MCF 10A (cell line): Measurements from ENCODE around the gene LCA5. TPM values are rescaled to one million over a fixed set of nuclear protein-coding genes. Genes with fewer than 3 reads are reported as not detected.

ENCODE experiments used
- BruUV-seq: library from RNA; stranded (reverse); fragments of 400-500 nt; replicated peaks from 2 replicates; lab custom pipeline; 2021; lab: Mats Ljungman, UMichigan
- CTCF ChIA-PET: fragments of 300-600 bp; sonication (Branson Sonifier 250); formaldehyde crosslinking; extraction: SDS; loops from one replicate; lab custom pipeline; 2021; ENCODE audit warnings: antibody characterized with exemption, inconsistent platforms; lab: Yijun Ruan, JAX
- POLR2A ChIA-PET: fragments of 300-600, 350-650 bp; sonication (Branson Sonifier 250); formaldehyde crosslinking; extraction: SDS; loops from one replicate; lab custom pipeline; 2020; ENCODE audit warnings: antibody characterized with exemption, inconsistent platforms; lab: Yijun Ruan, JAX
- DNase-seq: peaks from one replicate; pipeline ENCODE4 v3.0.0-alpha.2; 2018; ENCODE audit not compliant: unreplicated experiment
- H3K27ac Mint-ChIP-seq: one replicate; pipeline ENCODE4 v1.8.0; 2022; ENCODE audit warnings: mild to moderate bottlenecking, low read depth, mixed read lengths; ENCODE audit not compliant: unreplicated experiment
- H3K27me3 Mint-ChIP-seq: one replicate; pipeline ENCODE4 v1.8.0; 2022; ENCODE audit warnings: mixed read lengths; ENCODE audit not compliant: insufficient read depth, unreplicated experiment
- H3K36me3 Mint-ChIP-seq: one replicate; pipeline ENCODE4 v1.8.0; 2022; ENCODE audit warnings: mild to moderate bottlenecking, moderate library complexity, mixed read lengths; ENCODE audit not compliant: insufficient read depth, unreplicated experiment
- H3K4me1 Mint-ChIP-seq: one replicate; pipeline ENCODE4 v1.8.0; 2022; ENCODE audit warnings: mixed read lengths; ENCODE audit not compliant: insufficient read depth, unreplicated experiment
- H3K4me3 Mint-ChIP-seq: one replicate; pipeline ENCODE4 v1.8.0; 2022; ENCODE audit warnings: mild to moderate bottlenecking, moderate library complexity, mixed read lengths; ENCODE audit not compliant: unreplicated experiment
- H3K9me3 Mint-ChIP-seq: one replicate; pipeline ENCODE4 v1.8.0; 2022; ENCODE audit warnings: mixed read lengths; ENCODE audit not compliant: unreplicated experiment
- intact Hi-C: fragments of 100-400 bp; cut with micrococcal nuclease; formaldehyde crosslinking; loops from 2 replicates; pipeline ENCODE4 v1.14.1; 2022
- total RNA-seq: library from RNA; stranded (reverse); gene quantifications from 2 replicates; pipeline ENCODE4 v1.2.3, GENCODE V29; 2022
- TF ChIP-seq, protein P1 (sequence below): fragments of 200-600 bp; IDR thresholded peaks from one replicate; pipeline ENCODE4 v1.8.0; 2022; ENCODE audit warnings: antibody characterized with exemption, mild to moderate bottlenecking; ENCODE audit not compliant: unreplicated experiment

LCA5 gene
- total RNA-seq, 1 experiment from 2014 or later, result 4.5 TPM

DNA sequence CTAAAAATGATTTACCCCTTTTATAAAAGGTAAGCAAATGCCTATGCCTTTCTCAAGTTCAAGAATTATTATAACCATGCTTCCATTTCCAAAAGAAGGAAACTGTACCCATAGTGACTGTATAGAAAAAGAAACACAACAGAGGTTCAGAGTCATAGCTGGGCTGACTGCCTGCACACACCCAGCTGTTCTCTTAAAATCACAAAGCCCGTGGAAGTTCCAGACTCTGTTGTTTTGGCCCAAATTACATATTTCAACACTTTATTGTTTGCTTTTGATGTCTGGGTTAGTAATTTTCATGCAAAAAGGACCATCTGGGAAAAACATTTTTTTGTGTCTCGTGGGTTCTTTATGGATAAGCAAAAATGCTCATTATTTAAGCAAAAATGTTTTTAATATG is 99.2 kb downstream of the LCA5 start:
- POLR2A ChIA-PET, result interaction anchor here (0.6 to 2.8 kb wide), 9 partner anchors 11 to 358 kb away, joined by 3 to 16 read pairs (median 4); no protein-coding TSS in a partner anchor
- no peak overlapping the region for H3K4me3 Mint-ChIP-seq
- peak; percentile 47 for DNase-seq
- peak overlapping the region; percentile 72 for H3K27ac Mint-ChIP-seq
- BruUV-seq, result no TSS peak
- TF ChIP-seq, protein P1, sequence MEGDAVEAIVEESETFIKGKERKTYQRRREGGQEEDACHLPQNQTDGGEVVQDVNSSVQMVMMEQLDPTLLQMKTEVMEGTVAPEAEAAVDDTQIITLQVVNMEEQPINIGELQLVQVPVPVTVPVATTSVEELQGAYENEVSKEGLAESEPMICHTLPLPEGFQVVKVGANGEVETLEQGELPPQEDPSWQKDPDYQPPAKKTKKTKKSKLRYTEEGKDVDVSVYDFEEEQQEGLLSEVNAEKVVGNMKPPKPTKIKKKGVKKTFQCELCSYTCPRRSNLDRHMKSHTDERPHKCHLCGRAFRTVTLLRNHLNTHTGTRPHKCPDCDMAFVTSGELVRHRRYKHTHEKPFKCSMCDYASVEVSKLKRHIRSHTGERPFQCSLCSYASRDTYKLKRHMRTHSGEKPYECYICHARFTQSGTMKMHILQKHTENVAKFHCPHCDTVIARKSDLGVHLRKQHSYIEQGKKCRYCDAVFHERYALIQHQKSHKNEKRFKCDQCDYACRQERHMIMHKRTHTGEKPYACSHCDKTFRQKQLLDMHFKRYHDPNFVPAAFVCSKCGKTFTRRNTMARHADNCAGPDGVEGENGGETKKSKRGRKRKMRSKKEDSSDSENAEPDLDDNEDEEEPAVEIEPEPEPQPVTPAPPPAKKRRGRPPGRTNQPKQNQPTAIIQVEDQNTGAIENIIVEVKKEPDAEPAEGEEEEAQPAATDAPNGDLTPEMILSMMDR, result no peak
- peaks cover 31% of the 10 kb centered on the region for H3K4me1 Mint-ChIP-seq
- no peaks in the 10 kb centered on the region for H3K9me3 Mint-ChIP-seq
- CTCF ChIA-PET, result interaction anchor here (0.9 to 1.8 kb wide), 3 partner anchors 13 to 125 kb away, joined by 3 to 8 read pairs (median 5); no protein-coding TSS in a partner anchor
- H3K36me3 Mint-ChIP-seq, result no peaks in the 10 kb centered on the region
- H3K27me3 Mint-ChIP-seq, result no peaks in the 10 kb centered on the region
- intact Hi-C loops, result no loop called here

DNA sequence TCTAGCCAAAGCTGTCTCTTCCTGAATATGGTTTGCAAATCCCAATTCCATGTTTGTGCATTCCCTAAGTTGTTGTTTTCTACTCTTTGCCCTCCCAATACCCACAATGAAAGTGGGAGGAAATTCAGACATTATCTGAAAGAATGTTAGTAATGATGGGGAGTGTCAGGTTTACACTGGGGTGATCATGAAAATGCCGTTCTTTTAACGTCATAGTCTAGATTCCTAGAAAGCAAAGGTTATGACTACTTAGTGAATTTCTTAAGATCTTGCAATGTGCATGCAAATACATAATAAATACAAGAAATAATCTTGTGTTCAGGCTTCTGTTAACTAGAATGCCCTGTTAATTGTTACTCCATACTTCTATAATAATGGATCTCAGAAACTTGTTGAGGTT is 101.0 kb downstream of the LCA5 start:
- TF ChIP-seq, protein P1, result no peak
- Mint-ChIP-seq H3K27ac (peak overlapping the region; percentile 40), H3K4me1 (peaks cover 31% of the 10 kb centered on the region), H3K9me3 (no peaks in the 10 kb centered on the region), H3K4me3 (no peak overlapping the region), H3K36me3 (no peaks in the 10 kb centered on the region), H3K27me3 (no peaks in the 10 kb centered on the region)
- CTCF ChIA-PET, result interaction anchor here (1.4 to 1.8 kb wide), 2 partner anchors 29 to 123 kb away, joined by 3 to 8 read pairs; no protein-coding TSS in a partner anchor
- DNase-seq, result peak; percentile 41
- POLR2A ChIA-PET, result interaction anchor here (1.1 to 2.8 kb wide), 5 partner anchors 9 to 128 kb away, joined by 3 to 16 read pairs (median 7); no protein-coding TSS in a partner anchor
- intact Hi-C loops, result no loop called here
- BruUV-seq, result no TSS peak

DNA sequence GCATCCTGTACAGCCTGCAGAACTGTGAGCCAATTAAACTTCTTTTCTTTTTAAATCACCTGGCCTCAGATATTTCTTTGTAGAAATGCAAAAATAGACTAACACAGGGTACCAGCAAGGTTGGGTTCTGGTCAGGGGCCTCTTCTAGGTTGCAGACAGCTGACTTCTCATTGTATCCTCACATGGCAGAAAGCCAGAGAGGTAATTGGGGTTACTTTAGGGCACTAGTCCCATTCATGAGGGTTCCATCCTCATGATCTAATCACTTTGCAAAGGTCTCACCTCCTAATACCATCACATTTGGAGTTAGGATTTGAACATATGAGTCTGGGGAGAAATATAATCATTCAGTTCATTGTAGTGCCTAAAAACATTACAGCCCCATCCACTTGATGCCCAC is 101.5 kb downstream of the LCA5 start:
- Mint-ChIP-seq H3K27ac (peak overlapping the region; percentile 40), H3K36me3 (no peaks in the 10 kb centered on the region), H3K4me3 (no peak overlapping the region), H3K9me3 (no peaks in the 10 kb centered on the region), H3K27me3 (no peaks in the 10 kb centered on the region), H3K4me1 (peaks cover 31% of the 10 kb centered on the region)
- intact Hi-C loops, result no loop called here
- DNase-seq, result no peak
- BruUV-seq, result no TSS peak
- ChIA-PET CTCF (interaction anchor here (1.3 kb wide), 1 partner anchor 14 kb away, joined by 3 read pairs; no protein-coding TSS in a partner anchor), POLR2A (interaction anchor here (0.7 to 2.2 kb wide), 3 partner anchors 8 to 49 kb away, joined by 3 to 7 read pairs (median 5); no protein-coding TSS in a partner anchor)
- TF ChIP-seq, protein P1, result no peak

Other genes starting within 250 kb of the LCA5 start
- 7.1 and 8.8 TPM in 2 replicates for gene SH3BGRL2, start 93.9 kb upstream of the LCA5 start, total RNA-seq